ENCODE measurements around the gene WNT2B.

Gene WNT2B

GRCh38 chr1:112514901-112515300 is 6.1 kb downstream of the WNT2B start:
- POLR2A ChIA-PET = no interaction called here
- peak; percentile 91 for TF ChIP-seq EGR2 (tag by site-specific recombination; IDR thresholded peaks at IDR 0.05; ENCODE audit: low read depth)
- TF ChIP-seq ZNF398 (tag by site-specific recombination; IDR thresholded peaks at IDR 0.05) = peak; percentile 34; the same call in 1 of the 2 replicates
- TF ChIP-seq ZNF121 (tag by site-specific recombination; IDR thresholded peaks at IDR 0.05) = no peak
- no peak for TF ChIP-seq ZNF654 (tag by site-specific recombination; IDR thresholded peaks at IDR 0.05; ENCODE audit: low read depth)
- TF ChIP-seq ZFHX2 (tag by site-specific recombination; conservative IDR thresholded peaks at IDR 0.05) = peak; percentile 94
- Histone ChIP-seq H3K4me3 (ENCODE audit: low read depth, low read length) (no peak overlapping the region), H3K4me1 (ENCODE audit: control insufficient read depth, insufficient read depth, low read length) (no peaks in the 10 kb centered on the region), H3K27ac (ENCODE audit: extremely low read depth, low read depth, low read length) (no peak overlapping the region), H3K9me3 (ENCODE audit: control insufficient read depth, insufficient read depth, low read depth, low read length) (no peaks in the 10 kb centered on the region), H3K36me3 (ENCODE audit: control insufficient read depth in 2 of 2, insufficient read depth in 1 of 2, low read length in 2 of 2) (peaks cover 0 to 13% of the 10 kb centered on the region in 2 experiments; a peak in 1 of 3 replicates)
- CTCF ChIA-PET = interaction anchor here (0.6 to 0.7 kb wide), 2 partner anchors 19 to 145 kb away, joined by 3 to 5 read pairs; no protein-coding TSS in a partner anchor

DNA sequence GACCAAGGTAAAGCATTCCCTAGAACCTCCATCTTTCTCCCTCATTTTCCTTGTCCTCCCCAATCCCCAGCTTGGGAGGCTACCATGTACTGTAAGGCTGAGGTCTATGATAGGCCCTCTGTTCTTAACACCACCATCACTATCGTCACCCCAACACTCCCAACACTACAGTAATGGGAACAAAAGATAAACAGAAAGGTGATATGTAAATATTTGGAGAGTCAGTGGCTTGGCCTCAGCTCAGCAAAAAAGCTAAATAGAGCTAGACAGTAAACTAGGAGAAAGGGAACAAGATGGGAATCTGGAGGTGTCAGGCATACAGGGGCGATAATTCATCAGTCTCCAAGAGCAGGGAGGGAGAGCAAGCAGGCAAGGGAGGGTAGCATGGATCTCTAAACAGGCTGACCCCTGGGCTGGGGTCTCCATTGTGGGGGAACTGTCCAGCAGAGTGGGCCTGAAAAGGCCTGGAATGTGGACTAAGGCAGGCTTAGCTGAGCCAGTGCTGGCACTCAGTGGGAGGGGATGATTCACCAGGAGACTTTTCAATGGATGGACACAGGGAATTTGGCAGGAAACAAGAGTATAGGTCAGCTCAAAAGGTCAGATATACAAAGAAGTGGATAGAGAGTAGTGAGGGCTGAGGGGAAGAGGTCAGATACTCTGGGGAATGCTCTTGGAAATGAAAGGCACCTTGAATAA is 6.7 kb downstream of the WNT2B start:
- Histone ChIP-seq H3K27ac (ENCODE audit: extremely low read depth, low read depth, low read length) (no peak overlapping the region), H3K9me3 (ENCODE audit: control insufficient read depth, insufficient read depth, low read depth, low read length) (no peaks in the 10 kb centered on the region), H3K4me3 (ENCODE audit: low read depth, low read length) (no peak overlapping the region), H3K4me1 (ENCODE audit: control insufficient read depth, insufficient read depth, low read length) (no peaks in the 10 kb centered on the region), H3K36me3 (ENCODE audit: control insufficient read depth in 2 of 2, insufficient read depth in 1 of 2, low read length in 2 of 2) (peaks cover 0 to 13% of the 10 kb centered on the region in 2 experiments; a peak in 1 of 3 replicates)
- CTCF ChIA-PET = interaction anchor here (0.6 kb wide), 1 partner anchor 146 kb away, joined by 3 read pairs; no protein-coding TSS in a partner anchor
- POLR2A ChIA-PET = no interaction called here
- TF ChIP-seq ZFHX2 (tag by site-specific recombination; conservative IDR thresholded peaks at IDR 0.05) (peak; percentile 19; the same call in 1 of the 2 replicates), ZNF791 (tag by site-specific recombination; IDR thresholded peaks at IDR 0.05) (no peak)
- TF ChIP-seq, protein P1, sequence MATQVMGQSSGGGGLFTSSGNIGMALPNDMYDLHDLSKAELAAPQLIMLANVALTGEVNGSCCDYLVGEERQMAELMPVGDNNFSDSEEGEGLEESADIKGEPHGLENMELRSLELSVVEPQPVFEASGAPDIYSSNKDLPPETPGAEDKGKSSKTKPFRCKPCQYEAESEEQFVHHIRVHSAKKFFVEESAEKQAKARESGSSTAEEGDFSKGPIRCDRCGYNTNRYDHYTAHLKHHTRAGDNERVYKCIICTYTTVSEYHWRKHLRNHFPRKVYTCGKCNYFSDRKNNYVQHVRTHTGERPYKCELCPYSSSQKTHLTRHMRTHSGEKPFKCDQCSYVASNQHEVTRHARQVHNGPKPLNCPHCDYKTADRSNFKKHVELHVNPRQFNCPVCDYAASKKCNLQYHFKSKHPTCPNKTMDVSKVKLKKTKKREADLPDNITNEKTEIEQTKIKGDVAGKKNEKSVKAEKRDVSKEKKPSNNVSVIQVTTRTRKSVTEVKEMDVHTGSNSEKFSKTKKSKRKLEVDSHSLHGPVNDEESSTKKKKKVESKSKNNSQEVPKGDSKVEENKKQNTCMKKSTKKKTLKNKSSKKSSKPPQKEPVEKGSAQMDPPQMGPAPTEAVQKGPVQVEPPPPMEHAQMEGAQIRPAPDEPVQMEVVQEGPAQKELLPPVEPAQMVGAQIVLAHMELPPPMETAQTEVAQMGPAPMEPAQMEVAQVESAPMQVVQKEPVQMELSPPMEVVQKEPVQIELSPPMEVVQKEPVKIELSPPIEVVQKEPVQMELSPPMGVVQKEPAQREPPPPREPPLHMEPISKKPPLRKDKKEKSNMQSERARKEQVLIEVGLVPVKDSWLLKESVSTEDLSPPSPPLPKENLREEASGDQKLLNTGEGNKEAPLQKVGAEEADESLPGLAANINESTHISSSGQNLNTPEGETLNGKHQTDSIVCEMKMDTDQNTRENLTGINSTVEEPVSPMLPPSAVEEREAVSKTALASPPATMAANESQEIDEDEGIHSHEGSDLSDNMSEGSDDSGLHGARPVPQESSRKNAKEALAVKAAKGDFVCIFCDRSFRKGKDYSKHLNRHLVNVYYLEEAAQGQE (tag by site-specific recombination; IDR thresholded peaks at IDR 0.05) = peak; percentile 88

DNA sequence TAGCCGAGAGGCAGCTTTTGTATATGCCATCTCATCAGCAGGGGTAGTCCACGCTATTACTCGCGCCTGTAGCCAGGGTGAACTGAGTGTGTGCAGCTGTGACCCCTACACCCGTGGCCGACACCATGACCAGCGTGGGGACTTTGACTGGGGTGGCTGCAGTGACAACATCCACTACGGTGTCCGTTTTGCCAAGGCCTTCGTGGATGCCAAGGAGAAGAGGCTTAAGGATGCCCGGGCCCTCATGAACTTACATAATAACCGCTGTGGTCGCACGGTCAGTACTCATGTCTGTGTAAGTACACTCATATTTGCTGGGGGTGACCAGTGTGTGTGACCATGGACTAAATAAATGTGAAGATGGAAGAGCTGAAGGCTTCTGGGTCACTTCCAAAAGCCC is 7.4 kb downstream of the WNT2B start:
- Histone ChIP-seq H3K27ac (ENCODE audit: extremely low read depth, low read depth, low read length) (no peak overlapping the region), H3K4me1 (ENCODE audit: control insufficient read depth, insufficient read depth, low read length) (no peaks in the 10 kb centered on the region), H3K36me3 (ENCODE audit: control insufficient read depth in 2 of 2, insufficient read depth in 1 of 2, low read length in 2 of 2) (peaks cover 0 to 13% of the 10 kb centered on the region in 2 experiments; a peak in 1 of 3 replicates), H3K9me3 (ENCODE audit: control insufficient read depth, insufficient read depth, low read depth, low read length) (no peaks in the 10 kb centered on the region), H3K4me3 (ENCODE audit: low read depth, low read length) (no peak overlapping the region)
- no peak for TF ChIP-seq ZBTB7A (tag by site-specific recombination; IDR thresholded peaks at IDR 0.05; ENCODE audit: low read depth)
- no peak for TF ChIP-seq HOXC10 (CRISPR knock-in tag; IDR thresholded peaks at IDR 0.05)
- TF ChIP-seq, protein P2, sequence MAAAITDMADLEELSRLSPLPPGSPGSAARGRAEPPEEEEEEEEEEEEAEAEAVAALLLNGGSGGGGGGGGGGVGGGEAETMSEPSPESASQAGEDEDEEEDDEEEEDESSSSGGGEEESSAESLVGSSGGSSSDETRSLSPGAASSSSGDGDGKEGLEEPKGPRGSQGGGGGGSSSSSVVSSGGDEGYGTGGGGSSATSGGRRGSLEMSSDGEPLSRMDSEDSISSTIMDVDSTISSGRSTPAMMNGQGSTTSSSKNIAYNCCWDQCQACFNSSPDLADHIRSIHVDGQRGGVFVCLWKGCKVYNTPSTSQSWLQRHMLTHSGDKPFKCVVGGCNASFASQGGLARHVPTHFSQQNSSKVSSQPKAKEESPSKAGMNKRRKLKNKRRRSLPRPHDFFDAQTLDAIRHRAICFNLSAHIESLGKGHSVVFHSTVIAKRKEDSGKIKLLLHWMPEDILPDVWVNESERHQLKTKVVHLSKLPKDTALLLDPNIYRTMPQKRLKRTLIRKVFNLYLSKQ (tag by site-specific recombination; IDR thresholded peaks at IDR 0.05; ENCODE audit: borderline replicate concordance) = no peak
- no peak for TF ChIP-seq ZNF777 (tag by site-specific recombination; IDR thresholded peaks at IDR 0.05; ENCODE audit: borderline replicate concordance)
- no peak for TF ChIP-seq ZNF776 (tag by site-specific recombination; IDR thresholded peaks at IDR 0.05; ENCODE audit: borderline replicate concordance)
- TF ChIP-seq ZNF48 (tag by site-specific recombination; IDR thresholded peaks at IDR 0.05) = no peak
- CTCF ChIA-PET = interaction anchor here (0.6 kb wide), 1 partner anchor 78 kb away, joined by 3 read pairs; no protein-coding TSS in a partner anchor
- POLR2A ChIA-PET = no interaction called here
